GM19467 (cell line): ENCODE results near the gene NRG3.
"Not testable (repeated sequence)": the region's sequence is repeated elsewhere in the genome, so short reads cannot be mapped to it uniquely, and the experiment has no call there.

Experiments used
- ATAC-seq: cut with Tn5 transposase; IDR thresholded peaks from one replicate; pipeline ENCODE4 v1.9.1; 2021; ENCODE audit warnings: mild to moderate bottlenecking, moderate library complexity; ENCODE audit not compliant: unreplicated experiment

NRG3 gene

DNA sequence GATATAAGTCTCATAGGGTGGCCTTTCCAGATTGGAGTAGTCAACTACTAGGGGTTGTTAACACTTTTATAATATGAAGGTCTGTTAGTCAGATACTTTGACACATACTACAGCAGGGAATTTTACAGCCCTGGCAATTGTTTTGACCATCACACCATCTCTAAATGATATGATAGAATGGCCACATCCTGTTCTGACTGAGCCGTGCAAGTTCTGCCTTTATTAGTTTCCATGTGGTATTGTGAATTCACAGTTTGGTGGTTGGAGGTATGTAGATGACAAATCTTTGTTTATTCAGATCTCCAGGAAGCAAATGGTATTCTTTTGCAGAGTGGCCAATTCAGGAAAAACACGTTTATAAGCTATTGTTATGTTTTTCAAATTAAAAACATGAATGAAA, 83.0 kb downstream of the NRG3 start:
- ATAC-seq, result no peak

GRCh38 chr10:81959016-81959415, 84.0 kb downstream of the NRG3 start:
- no peak for ATAC-seq

- no peak for ATAC-seq
Measured at GRCh38 chr10:81961451-81962184, 86.6 kb downstream of the NRG3 start.

GRCh38 chr10:81963606-81964005, 88.6 kb downstream of the NRG3 start:
- ATAC-seq, result no peak

GRCh38 chr10:81967716-81968115, 92.7 kb downstream of the NRG3 start:
- ATAC-seq, result no peak

DNA sequence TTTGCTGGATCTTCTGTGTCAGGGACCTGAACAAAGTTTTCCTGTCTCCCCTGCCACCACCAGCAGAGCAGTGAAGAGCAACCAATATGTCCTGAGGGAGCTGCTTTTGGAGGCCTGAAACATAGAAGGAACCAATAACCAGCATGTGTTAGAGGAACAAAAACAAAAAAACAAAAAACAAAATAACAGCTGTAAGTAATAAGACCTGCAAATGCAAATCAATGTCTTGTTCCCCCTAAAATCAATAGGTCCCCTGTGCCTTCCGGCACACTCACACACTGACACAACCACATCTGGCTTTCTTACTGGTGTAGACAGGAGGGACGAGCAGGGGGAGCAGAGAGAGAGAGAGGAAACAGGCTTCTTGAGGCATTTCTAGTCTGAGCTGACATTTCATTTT, 94.1 kb downstream of the NRG3 start:
- no peak for ATAC-seq

- no peak for ATAC-seq
Measured at GRCh38 chr10:81978238-81978637, 103.2 kb downstream of the NRG3 start.

- no peak for ATAC-seq
Measured at GRCh38 chr10:81981724-81982123, 106.7 kb downstream of the NRG3 start.

GRCh38 chr10:81984428-81984827, 109.4 kb downstream of the NRG3 start:
- ATAC-seq, result no peak

DNA sequence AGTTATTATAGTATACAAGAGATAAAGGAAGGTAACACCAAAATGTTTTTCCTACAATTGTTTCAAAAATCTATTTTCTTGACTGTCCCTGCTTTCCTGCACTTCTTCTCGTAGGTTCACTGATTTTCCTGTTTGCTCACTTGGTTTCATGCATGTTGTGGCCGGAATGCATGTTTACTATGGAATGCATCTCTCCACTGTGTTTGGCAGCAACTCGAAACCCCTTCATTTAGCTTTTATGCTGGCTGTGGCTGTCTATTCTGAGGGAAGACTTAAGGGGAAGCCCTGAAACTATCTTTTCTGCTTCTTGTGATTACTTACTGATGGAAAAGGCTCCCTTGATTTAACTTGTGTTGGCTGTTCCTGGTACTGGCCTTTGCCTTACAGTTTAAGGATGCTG, 120.3 kb downstream of the NRG3 start:
- no peak for ATAC-seq

GRCh38 chr10:81996927-81997326, 121.9 kb downstream of the NRG3 start:
- ATAC-seq, result no peak

- ATAC-seq, result no peak
Measured at GRCh38 chr10:82020999-82021398, 146.0 kb downstream of the NRG3 start.

GRCh38 chr10:82027711-82028110, 152.7 kb downstream of the NRG3 start:
- ATAC-seq, result no peak

DNA sequence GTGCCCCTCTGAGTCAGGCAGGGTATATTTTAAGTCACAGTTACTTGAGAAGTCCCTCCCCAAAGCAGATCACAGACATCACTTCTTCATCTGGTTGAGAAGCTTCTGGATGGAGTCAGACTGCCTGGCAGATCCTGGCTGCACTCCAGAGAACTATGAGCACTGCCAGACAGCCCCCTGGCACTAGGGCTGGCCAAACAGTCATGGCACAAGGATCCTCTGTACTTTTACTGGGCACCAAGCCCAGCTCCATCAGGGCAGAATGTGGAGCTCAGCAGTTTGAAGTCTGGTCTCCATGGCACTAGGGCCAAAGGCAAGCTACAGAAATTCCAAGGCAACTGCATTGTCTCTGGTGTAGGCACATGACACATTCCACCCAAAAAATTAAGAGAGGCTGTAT, 162.1 kb downstream of the NRG3 start:
- no peak for ATAC-seq

GRCh38 chr10:82038587-82038986, 163.6 kb downstream of the NRG3 start:
- ATAC-seq, result no peak

- ATAC-seq, result no peak
Measured at GRCh38 chr10:82040336-82040735, 165.3 kb downstream of the NRG3 start.

GRCh38 chr10:82041018-82041417, 166.0 kb downstream of the NRG3 start:
- ATAC-seq, result no peak

DNA sequence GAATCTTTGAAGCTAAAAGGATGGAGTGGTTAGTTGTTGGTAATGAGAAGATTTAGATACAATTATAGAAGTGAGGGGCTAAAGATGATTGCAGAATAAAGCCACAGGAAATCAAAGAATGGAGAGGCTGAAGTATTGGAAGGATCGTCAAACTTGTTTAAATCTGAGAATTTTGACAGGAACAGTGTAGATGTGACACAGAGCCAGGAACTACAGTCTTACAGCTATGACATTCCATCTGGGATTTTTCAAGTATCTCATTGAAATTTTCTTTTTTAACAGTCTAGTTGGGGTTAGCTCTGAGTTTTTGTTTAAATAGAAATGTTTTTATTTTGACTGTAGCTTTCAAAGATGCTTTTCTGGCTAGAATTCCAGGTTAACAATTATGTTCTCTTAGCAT, 181.4 kb downstream of the NRG3 start:
- ATAC-seq, result no peak

- not testable (repeated sequence) for ATAC-seq
Measured at GRCh38 chr10:82067192-82067591, 192.2 kb downstream of the NRG3 start.

- no peak for ATAC-seq
Measured at GRCh38 chr10:82068501-82068900, 193.5 kb downstream of the NRG3 start.

DNA sequence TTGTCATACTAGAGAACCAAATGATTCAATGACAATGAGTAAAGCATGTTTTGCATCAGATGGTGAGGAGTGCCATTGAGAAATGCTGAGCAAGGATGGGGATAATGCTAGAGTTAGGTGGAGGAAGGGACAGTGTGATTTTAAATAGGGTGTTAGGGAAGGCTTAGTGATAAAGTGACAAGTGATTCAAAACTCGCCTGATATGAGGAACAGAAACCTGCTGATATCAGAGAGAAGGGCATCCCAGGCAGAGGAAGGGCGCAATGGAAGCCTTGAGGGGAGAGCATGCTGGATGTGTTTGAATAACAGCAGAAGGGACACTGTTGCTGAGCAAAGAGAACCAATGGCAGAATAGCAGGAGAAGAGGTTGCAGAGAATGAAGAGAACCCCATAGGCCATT, 196.2 kb downstream of the NRG3 start:
- no peak for ATAC-seq

DNA sequence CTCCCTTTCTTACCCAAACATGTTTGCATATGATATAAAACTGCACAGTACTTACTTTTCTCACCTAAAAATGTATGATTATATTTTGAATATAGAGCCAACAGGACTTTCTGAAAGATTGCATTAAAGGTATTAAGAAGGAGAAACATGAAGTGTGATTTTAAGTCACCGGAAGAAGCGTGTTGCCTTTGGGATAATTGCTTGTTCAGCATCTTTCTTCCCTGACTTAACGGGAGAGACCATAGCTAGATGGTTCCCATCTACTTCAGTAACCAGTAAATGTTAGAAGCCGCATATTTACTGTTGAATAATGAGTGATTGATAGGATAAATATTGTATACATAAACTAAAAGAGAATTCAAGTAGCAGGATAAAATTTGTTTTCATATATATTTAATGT, 197.1 kb downstream of the NRG3 start:
- no peak for ATAC-seq

- no peak for ATAC-seq
Measured at GRCh38 chr10:82075605-82076004, 200.6 kb downstream of the NRG3 start.
